DOHH2 (cell line): ENCODE measurements around the gene CD96.

Experiments
- H3F3A ChIP-seq: fragments of 200-600 bp; sonication (generic), shearing (Covaris generic); 2 replicates; pipeline ENCODE4 v1.6.0; 2016; ENCODE audit warnings: antibody characterized with exemption, mild to moderate bottlenecking; ENCODE audit not compliant: control insufficient read depth, insufficient read depth
- H3K27ac ChIP-seq: fragments of 200-600 bp; sonication (generic); 2 replicates; pipeline ENCODE4 v1.5.1; 2014; ENCODE audit warnings: low read depth, mild to moderate bottlenecking, low read length, moderate library complexity
- H3K27me3 ChIP-seq: fragments of 200-600 bp; sonication (generic); 2 replicates; pipeline ENCODE4 v1.6.1; 2014; ENCODE audit warnings: mild to moderate bottlenecking, low read length, mixed read lengths; ENCODE audit not compliant: control insufficient read depth
- H3K36me3 ChIP-seq: fragments of 200-600 bp; sonication (generic); 2 replicates; pipeline ENCODE4 v1.6.1; 2014; ENCODE audit warnings: mild to moderate bottlenecking, low read length, moderate library complexity, mixed read lengths; ENCODE audit not compliant: control insufficient read depth
- H3K4me1 ChIP-seq: fragments of 200-600 bp; sonication (generic); 2 replicates; pipeline ENCODE4 v1.6.1; 2014; ENCODE audit warnings: mild to moderate bottlenecking, low read length, mixed read lengths; ENCODE audit not compliant: control insufficient read depth
- H3K4me2 ChIP-seq: fragments of 200-600 bp; sonication (generic); 2 replicates; pipeline ENCODE4 v1.6.0; 2014; ENCODE audit warnings: mild to moderate bottlenecking, low read length, moderate library complexity
- H3K4me3 ChIP-seq: fragments of 200-600 bp; sonication (generic); 2 replicates; pipeline ENCODE4 v1.5.1; 2014; ENCODE audit warnings: mild to moderate bottlenecking, low read length, mixed read lengths
- H3K79me2 ChIP-seq: fragments of 200-600 bp; sonication (generic); 2 replicates; pipeline ENCODE4 v1.6.1; 2014; ENCODE audit warnings: mild to moderate bottlenecking, low read length, mixed read lengths; ENCODE audit not compliant: control insufficient read depth
- H3K9me2 ChIP-seq: fragments of 200-600 bp; sonication (generic); replicated peaks from 2 replicates; pipeline ENCODE4 v1.6.1; 2014; ENCODE audit warnings: mild to moderate bottlenecking, low read length, mixed read lengths; ENCODE audit not compliant: control insufficient read depth
- H3K9me3 ChIP-seq: fragments of 200-600 bp; sonication (generic); 2 replicates; pipeline ENCODE4 v1.6.1; 2014; ENCODE audit warnings: antibody characterized with exemption, low read length, mixed read lengths; ENCODE audit not compliant: control insufficient read depth, insufficient read depth
- H4K20me1 ChIP-seq: fragments of 200-600 bp; sonication (generic); 2 replicates; pipeline ENCODE4 v1.6.0; 2014; ENCODE audit warnings: low read depth, mild to moderate bottlenecking, antibody characterized with exemption, low read length, moderate library complexity; ENCODE audit not compliant: control insufficient read depth, insufficient read depth
- EZH2phosphoT487 ChIP-seq: fragments of 200-600 bp; sonication (generic); IDR thresholded peaks from 2 replicates; pipeline ENCODE4 v1.6.1; 2017; ENCODE audit warnings: borderline replicate concordance, mild to moderate bottlenecking, antibody characterized with exemption, low read length, moderate library complexity, mixed read lengths
- TF ChIP-seq, protein P1 (sequence below): fragments of 200-600 bp; sonication (generic); IDR thresholded peaks from one replicate; pipeline ENCODE4 v1.5.1; 2014; ENCODE audit warnings: antibody characterized with exemption, mild to moderate bottlenecking, low read depth, low read length; ENCODE audit not compliant: poor library complexity, severe bottlenecking

CD96 gene

DNA sequence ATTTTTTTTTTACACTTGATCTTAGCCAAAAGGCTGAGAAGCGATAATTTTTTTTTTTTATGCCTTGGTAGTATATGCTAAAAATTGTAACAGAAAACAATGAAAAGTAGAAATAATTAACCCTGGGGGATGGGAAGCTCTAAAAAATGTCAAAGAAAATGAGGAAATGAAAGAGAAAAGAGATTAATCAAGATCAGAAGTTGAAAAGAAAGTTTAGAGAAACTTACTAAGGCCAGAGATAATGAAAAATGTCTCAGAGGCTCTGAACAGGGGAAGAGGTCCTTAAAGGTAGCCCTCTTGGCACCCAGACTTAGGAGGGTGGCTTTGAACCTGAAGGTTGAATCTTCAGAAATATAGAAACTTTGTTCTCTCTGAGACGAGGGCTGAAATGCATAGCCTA lies 111.8 kb downstream of the CD96 start:
- H3K27ac ChIP-seq = no peak overlapping the region
- no peak for TF ChIP-seq EZH2phosphoT487
- TF ChIP-seq, protein P1, sequence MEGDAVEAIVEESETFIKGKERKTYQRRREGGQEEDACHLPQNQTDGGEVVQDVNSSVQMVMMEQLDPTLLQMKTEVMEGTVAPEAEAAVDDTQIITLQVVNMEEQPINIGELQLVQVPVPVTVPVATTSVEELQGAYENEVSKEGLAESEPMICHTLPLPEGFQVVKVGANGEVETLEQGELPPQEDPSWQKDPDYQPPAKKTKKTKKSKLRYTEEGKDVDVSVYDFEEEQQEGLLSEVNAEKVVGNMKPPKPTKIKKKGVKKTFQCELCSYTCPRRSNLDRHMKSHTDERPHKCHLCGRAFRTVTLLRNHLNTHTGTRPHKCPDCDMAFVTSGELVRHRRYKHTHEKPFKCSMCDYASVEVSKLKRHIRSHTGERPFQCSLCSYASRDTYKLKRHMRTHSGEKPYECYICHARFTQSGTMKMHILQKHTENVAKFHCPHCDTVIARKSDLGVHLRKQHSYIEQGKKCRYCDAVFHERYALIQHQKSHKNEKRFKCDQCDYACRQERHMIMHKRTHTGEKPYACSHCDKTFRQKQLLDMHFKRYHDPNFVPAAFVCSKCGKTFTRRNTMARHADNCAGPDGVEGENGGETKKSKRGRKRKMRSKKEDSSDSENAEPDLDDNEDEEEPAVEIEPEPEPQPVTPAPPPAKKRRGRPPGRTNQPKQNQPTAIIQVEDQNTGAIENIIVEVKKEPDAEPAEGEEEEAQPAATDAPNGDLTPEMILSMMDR = no peak
- no peak overlapping the region for H3K4me2 ChIP-seq
- no peaks in the 10 kb centered on the region for H3K4me1 ChIP-seq
- no peak overlapping the region for H3K4me3 ChIP-seq
- H3K27me3 ChIP-seq = no peaks in the 10 kb centered on the region
- no peaks in the 10 kb centered on the region for H3K79me2 ChIP-seq
- H3K9me3 ChIP-seq = no peaks in the 10 kb centered on the region
- H4K20me1 ChIP-seq = no peaks in the 10 kb centered on the region
- H3K36me3 ChIP-seq = no peaks in the 10 kb centered on the region
- H3F3A ChIP-seq = no peaks in the 10 kb centered on the region
- H3K9me2 ChIP-seq = no peaks in the 10 kb centered on the region

DNA sequence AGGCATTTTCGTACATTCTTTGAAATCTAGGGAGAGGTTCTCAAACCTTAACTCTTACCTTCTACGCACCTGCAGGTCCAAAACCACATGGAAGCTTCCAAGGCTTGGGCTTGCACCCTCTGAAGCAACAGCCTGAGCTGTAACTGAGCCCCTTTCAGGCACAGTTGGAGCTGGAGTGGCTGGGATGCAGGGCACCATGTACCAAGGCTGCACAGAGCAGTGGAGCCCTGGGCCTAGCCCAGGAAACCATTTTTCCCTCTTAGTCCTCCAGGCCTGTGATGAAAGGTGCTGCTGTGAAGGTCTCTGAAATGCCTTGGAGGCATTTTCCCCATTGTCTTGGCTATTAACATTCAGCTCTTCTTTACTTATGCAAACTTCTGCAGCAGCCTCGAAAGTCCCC lies 120.0 kb downstream of the CD96 start:
- Histone ChIP-seq H3K27me3 (no peaks in the 10 kb centered on the region), H3K9me2 (no peaks in the 10 kb centered on the region), H3F3A (no peaks in the 10 kb centered on the region), H3K36me3 (no peaks in the 10 kb centered on the region), H3K79me2 (no peaks in the 10 kb centered on the region), H4K20me1 (no peaks in the 10 kb centered on the region), H3K27ac (no peak overlapping the region), H3K4me1 (no peaks in the 10 kb centered on the region), H3K4me2 (no peak overlapping the region), H3K9me3 (peaks cover 15% of the 10 kb centered on the region), H3K4me3 (no peak overlapping the region)
- TF ChIP-seq, protein P1 = no peak
- TF ChIP-seq EZH2phosphoT487 = no peak

DNA sequence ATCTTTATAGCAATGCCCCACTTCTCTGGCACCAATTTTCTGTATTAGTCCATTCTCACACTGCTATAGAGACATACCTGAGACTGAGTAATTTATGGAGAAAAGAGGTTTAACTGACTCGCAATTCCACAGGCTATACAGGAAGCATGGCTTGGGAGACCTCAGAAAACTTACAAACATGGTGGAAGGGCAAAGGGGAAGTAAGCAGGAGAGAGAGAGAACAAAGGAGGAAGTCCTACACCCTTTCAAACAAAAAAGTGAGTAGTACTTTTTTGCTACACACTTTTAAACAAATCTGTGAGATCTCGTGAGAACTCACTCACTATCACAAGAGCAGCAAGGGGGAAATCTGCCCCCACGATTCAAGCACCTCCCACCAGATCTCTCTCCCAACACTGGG lies 120.9 kb downstream of the CD96 start:
- Histone ChIP-seq H3K9me3 (peaks cover 20% of the 10 kb centered on the region), H3K4me3 (no peak overlapping the region), H3K79me2 (no peaks in the 10 kb centered on the region), H3K36me3 (no peaks in the 10 kb centered on the region), H3K27me3 (no peaks in the 10 kb centered on the region), H3K4me1 (peaks cover 8% of the 10 kb centered on the region), H4K20me1 (no peaks in the 10 kb centered on the region), H3F3A (0 out of 2 replicates have a peak, but pooled peaks cover 4% of the 10 kb centered on the region), H3K9me2 (no peaks in the 10 kb centered on the region), H3K27ac (no peak overlapping the region), H3K4me2 (no peak overlapping the region)
- TF ChIP-seq EZH2phosphoT487 = no peak
- TF ChIP-seq, protein P1 = no peak

DNA sequence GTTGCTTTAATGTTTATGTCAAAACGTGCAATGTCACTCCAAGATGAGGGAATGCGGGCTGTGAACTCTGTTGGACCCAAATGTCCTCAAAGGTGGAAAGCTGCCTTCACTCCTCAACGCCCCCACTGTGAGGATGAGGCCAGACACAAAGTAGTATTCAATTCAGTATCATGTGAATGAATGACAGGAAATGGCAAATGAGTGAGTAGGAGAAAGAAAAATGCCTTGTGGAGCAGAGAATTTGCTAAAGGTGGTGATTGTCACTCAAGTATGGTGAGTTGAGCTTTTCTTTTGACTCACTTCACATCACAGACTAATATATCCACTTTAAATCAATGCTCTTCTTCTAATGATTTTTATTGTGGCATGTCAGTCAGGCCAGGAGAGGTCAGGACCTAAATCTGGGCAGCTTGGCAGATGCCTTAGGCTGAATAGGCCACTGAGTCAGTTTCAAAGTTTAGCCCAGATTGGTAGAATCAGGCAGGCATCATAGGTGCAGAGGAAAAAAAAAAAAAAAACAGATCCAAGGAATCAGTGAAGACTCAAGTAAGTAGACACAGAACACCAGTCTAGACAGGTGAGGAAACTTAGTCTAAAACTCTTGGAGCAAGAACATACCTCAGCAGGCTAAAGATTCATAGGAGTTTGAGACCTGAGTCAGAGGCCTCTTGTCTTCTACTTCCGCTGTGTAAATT lies 124.2 kb downstream of the CD96 start:
- no peak overlapping the region for H3K27ac ChIP-seq

More for the DNA sequence above, 124.2 kb downstream of the CD96 start:
- Histone ChIP-seq H3K9me2 (no peaks in the 10 kb centered on the region), H3K36me3 (no peaks in the 10 kb centered on the region), H3F3A (0 out of 2 replicates have a peak, but pooled peaks cover 4% of the 10 kb centered on the region), H3K4me2 (no peak overlapping the region), H3K79me2 (no peaks in the 10 kb centered on the region), H3K4me3 (no peak overlapping the region), H3K27me3 (no peaks in the 10 kb centered on the region), H3K9me3 (peaks cover 20% of the 10 kb centered on the region), H4K20me1 (no peaks in the 10 kb centered on the region), H3K4me1 (peaks cover 20% of the 10 kb centered on the region)
- TF ChIP-seq, protein P1 = no peak
- no peak for TF ChIP-seq EZH2phosphoT487
